Measurements from ENCODE around the gene CST8.

The CST8 gene

DNA sequence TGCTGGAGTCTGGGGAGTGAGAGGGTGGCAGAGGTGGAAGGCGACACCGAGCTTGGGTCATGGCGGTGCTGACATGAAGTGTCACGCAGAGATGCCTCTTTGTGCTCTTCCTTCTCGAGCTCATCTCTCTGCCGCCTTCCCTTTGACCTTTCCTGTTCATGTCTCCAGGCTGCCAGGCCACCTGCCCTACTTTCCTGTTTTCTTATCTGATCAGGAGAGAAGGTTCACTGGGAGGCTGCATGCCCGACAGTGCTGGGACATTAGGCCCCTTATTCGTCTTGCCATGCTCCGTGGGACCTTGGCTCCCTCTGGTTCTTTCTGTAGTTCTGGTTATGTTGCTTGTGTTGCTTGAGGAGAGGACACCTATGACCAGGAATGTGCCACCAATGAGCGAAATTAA is 33.2 kb downstream of the CST8 start:
- no peak for DNase-seq

DNA sequence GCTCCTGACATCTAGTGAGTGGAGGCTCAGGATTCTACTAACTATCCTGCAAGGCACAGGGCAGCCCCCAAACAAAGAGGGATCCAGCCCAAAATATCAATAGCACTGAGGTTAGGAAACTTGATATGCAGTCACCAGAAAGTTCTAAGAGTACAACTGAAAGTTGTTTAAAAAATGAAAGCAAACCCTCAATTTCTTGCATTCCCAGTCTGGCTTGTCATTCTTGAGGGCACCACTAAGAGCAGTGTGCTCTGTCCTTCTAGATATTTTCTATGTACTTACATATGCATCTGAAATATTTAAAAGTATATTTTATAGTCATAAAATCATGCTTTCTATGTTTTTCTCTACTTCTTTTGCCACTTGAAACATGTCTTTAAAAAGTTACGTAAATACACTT is 35.9 kb downstream of the CST8 start:
- DNase-seq = no peak

DNA sequence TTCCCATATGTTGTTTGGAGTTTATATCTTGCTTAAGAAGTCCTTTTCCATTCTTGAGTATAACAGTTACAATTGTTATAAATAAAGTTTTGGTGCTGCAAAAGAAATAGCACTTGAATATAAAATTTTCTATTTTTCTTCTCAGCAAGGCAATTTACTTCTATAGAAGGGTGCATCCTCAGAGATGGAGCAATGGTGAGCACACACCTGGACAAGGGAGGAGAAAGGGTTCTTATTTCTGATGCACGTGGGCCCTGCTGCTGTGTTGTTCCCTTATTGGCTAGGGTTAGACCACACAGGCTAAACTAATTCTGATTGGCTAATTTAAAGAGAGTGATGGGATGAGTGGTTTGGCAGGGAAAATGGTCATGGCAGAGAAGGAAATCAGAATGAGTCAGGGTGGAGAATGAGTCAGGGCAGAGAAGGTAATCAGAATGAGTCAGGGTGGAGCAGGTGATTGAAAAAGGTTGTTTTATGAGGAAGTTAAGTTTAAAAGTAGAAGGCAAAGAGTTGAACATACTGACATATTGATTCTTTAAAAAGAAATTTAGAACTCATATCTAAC is 38.0 kb downstream of the CST8 start:
- no peak for DNase-seq

DNA sequence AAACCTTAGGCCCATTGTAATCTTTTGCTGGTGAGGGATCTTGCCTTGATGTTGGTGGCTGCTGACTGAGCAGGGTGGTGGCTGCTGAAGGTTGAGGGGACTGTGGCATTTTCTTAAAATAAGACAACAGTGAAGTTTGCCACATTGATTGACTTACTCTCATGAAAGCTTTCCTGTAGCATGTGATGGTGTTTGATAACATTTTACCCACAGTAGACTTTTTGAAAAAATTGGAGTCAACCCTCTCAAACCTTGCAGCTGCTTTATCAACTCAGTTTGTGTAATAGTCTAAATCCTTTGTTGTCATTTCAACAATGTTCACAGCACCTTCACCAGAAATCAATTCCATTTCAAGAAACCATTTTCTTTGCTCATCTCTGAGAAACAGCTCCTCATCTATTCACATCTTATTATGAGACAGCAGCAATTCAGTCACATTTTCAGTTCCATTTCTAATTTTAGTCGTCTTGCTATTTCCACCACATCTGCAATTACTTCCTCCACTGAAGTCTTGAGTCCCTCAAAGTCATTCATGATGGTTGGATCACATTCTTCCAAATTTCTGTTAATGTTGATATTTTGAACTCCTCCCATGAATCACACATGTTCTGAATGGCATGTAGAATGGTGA is 40.1 kb downstream of the CST8 start:
- DNase-seq = no peak

DNA sequence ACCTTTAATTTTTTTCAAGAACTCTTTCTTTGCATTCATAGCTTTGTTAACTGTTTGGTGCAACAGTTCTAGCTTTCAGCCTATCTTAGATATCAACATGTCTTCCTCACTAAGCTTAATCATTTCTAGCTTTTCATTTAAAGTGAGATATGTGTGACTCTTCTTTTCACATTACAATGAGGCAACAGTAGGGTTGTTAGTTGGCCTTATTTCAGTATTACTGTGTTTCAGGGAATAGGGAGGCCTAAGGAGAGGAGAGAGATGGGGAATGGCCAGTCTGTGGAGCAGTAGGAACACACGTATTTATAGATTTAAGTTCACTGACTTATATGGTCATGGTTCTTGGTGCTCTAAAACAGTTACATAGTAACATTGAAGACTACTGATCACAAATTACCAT is 41.6 kb downstream of the CST8 start:
- no peak for DNase-seq

DNA sequence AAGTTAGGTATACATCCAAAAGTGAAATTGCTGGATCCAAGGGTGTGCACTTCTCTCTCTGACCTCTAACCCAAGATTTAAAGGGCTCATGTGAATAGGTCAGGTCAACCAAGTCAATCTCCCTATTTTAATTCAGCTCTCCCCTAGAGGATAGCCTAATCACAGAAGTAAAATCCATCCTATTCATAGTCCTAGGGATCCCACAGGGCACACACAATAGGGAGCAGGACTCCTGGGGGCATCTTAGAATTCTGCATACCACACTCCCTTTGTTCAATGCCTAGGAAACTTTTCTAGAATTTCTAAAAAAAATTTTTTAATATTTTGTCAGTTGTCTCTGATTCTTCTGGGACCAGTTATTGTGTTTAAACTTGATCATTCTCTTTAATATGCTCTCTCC is 42.2 kb downstream of the CST8 start:
- no peak for DNase-seq

DNA sequence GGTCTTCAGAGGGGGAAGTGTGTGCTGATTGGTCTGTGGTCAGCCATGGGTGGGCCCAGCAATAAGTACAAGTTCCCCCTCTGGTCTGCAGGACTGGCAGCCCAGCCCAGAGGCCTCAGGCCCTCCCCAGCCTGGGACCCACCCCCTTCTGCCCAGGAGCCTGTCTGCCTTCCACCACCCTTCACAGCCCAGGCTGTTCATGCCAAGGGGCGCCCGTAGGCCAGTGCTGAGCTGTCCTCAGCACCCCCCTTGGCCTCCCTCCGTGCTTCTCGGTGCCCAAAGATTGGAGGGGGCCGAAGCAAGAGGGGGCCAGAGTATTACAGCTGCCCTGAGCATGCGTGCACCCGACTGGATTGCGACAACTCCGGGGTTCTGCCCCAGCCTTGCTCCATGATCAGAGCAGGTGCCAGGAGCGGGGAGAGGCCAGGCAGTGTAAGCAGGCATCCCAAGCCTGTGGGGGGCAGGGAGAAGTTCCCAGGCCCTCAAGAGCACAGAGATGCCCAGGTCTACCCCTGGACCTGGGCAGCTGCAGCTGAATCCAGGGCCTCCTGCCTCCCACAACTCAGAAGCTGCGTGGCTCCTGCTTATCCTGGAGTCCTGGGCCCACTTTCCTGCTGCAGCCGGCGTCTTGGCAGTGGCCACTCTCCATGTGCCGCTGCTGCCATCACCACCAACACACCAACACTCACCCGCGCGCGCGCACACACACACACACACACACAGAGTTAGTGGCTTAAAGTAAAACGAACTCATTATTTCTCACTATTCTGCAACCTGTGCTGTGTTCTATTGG is 44.1 kb downstream of the CST8 start:
- DNase-seq = no peak

DNA sequence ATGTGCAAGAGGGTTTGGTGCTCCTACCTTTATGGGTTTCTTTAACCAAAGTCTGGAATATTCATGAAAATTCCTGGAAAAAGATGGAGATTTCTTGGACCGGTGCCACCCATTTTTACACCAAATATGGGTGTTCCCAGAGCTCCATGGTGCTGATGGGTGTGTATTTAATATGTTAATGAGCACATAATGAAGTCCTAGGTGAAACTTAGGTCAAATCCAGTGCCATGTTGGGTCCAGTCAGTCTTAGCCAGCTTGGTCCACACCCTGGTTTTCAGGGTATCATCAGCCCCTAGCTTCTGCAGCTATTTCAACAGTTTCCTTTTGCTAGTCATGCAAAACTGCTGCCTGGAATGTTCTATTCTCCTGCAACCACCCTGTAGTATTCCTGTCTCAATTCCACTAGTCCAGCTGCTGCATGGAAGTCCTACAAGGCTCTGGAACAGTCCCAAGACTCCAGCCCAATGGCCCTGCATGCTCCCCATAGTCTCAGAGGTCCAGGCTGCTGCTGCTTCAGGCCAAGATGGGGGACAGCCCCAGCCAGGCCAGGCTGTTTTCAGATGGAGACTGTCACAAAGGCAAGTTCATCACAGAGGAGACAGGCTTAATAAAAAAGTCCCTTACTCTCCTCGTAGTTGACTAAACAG is 45.5 kb downstream of the CST8 start:
- DNase-seq = no peak

DNA sequence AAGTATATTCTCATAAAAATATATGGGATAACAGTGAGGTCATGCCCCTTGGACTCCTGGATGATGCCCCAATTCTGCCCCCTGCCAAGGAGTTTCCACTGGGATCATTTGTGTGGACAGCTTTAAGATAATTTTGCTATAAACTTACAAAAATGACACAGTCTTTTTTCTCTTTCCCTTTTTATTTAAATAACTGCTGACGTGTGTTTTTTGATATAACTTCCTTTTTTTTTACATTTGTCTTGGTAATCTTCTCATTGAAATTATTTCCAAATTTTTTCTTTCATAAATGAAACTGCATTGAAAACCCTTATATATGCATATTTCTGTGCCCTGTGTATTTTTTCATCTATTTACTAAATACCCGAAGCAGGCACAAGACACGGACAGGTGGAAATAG is 46.1 kb downstream of the CST8 start:
- no peak for DNase-seq

DNA sequence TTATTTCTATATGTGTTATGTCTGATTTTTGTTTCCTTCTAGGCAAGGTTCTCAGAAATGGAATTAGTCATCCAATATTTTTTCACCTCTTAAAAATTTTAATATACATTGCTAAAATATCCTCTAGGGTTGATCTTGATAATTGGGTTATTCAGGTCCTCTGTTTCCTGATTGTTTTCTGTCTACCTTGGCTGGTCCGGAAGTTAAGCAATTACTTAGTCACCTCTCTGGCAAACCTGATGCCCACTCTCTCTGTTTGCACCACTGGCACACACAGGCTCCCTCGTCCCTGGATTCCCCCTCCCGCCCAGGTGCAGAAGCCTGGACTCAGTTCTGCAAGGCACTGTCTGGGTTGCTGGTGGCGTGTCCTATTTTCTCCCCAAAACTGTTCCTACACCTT is 49.7 kb downstream of the CST8 start:
- DNase-seq = no peak

DNA sequence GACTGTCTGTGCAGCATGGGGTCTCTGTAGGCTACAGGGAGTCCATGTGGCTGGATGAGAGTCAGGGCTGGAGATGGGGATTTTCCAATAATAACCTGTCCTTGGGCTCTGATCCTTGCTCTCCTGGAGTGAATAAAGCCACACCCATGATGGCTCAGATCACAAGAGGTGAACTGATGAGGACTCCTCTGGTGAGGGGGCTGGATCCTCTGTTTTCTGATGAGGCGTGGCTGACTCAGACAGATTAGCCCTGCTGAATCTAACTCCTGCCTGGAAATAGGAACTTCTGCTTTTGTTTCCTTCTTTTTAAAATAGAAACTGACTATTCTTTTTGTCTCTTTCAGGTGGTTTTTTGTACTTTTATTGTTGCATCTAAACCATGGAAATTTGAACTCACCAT is 50.4 kb downstream of the CST8 start:
- no peak for DNase-seq

DNA sequence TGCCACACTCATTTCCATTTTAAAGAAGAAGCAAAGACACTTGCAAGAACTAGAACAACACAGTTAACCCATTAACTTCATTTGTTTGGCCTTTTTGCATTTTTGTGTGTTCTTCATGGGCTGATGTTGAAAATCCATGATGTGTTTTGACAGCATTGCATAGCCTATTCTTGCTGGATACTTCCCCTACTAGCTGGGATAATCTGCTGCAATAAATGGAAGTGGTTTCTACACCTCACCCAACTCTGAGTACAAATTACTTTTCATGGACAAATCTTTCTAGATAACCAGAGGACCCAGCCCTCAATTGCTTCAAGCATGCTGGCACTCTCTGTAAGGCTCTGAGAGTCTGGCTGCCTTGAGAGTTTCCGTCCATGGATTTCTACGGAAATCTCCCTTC is 50.9 kb downstream of the CST8 start:
- no peak for DNase-seq

DNA sequence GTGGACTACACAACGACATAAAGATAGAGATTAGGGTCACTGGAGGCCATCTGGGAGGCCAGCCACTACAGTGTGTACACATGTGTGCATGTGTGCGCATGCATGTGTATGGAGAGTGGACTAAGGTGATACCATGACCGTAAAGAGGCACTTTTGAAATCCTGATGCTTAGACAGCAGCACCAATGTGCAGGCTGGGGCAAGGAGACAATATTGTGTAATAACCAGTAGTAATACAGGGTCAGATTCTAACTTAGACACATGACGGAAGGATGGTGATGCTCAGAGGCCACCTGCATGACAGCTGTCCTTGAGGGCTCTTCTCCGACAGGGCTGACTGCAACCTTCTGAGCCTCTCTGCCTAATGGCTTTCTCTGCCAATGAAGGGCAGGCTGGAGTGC is 51.9 kb downstream of the CST8 start:
- DNase-seq = no peak

DNA sequence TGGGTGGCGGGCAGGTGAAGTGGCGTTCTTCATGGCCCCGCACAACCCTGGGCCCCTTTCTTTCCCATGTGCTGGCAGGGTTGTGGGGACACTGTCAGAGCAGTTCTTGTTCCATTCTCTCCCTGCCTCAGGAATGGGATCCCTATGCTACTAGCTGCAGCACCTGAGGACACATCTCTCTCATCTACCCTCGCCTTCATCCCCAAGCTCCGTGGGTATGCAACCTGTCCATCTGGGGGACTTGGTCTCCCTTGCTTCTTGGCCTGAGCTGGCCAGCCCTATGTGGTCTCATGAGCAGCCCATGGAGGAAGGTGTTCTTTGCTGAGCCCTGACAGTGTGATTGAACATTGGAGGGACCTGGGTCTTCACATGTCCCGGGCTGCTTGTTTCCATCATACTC is 53.2 kb downstream of the CST8 start:
- no peak for DNase-seq
